Stimulated activated CD4-positive, alpha-beta T cell treated with anti-CD3 and anti-CD28 coated beads, TNF-alpha, amount 100 ng/mL, for 24 hours (primary cell): ENCODE results near the gene HOXB7.

ENCODE experiments used
- DNase-seq, 3 experiments: peaks; one replicate each; pipeline ENCODE4 v3.0.0-alpha.2; 2020; ENCODE audit warnings: low read depth in 3 of 3

The HOXB7 gene

DNA sequence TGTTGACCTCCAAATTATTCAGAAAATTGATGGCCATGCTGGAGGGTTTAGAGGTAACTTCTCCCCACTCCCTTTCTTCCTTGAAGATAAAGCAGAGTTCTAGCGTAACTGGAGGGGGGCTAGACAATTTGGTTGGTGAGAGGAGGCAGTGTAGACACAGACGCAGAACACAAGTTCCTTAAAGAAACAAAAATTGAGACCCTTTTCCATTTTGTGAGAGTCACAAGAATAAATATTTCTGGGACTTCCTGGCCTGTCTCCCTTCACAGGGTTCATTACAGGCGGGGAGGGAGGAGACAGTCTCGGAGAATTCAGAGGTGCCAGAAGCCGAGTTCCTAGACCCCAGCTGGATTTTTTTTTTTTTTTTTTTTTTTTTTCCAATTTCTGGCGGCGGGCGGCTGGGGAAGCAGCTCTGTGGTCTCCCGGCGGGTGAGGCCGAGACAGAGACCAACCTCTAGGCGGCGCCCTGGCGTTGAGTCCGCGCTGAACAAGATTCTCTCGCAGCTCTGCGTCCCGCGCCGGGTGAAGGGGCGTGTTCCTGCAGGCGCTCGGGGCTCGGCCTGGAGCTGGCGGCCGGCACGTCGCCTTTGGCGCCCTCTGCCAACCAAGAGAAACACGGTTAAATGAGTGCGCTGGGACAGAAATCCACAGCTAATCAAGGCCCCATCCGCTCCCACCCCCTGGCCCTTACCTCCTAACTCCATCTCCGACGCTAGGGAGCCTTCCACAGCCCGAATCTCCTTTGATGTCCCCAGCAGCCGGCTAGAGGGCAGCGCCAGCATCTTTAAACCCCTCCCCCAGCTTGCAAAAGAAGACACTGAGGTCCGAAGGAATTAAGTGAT, 25.6 kb upstream of the HOXB7 start:
- peak in 2 of 3 experiments; percentile 51 to 82 for DNase-seq

GRCh38 chr17:48634493-48635208, 23.8 kb upstream of the HOXB7 start:
- DNase-seq = no peak

DNA sequence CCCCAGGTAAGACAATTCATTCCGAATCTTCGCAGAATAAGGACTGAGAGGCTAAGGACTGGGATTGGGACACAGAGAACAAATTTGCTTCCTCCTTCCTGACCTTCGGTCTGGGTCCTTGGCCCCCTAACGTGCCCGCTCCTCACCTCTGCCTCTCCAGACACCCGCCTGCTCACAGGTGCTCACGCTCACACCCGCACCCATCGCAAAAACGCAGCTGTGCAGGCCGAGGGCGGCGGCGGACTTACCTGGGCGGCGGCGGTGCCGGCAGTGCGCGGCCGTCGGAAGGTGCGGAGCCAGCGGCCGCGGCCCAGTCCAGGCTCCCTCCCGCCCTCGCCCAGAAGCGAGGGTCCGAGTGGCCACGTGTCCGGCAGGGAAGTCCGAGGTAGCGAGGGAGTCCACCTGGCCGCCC, 22.5 kb upstream of the HOXB7 start:
- no peak for DNase-seq

DNA sequence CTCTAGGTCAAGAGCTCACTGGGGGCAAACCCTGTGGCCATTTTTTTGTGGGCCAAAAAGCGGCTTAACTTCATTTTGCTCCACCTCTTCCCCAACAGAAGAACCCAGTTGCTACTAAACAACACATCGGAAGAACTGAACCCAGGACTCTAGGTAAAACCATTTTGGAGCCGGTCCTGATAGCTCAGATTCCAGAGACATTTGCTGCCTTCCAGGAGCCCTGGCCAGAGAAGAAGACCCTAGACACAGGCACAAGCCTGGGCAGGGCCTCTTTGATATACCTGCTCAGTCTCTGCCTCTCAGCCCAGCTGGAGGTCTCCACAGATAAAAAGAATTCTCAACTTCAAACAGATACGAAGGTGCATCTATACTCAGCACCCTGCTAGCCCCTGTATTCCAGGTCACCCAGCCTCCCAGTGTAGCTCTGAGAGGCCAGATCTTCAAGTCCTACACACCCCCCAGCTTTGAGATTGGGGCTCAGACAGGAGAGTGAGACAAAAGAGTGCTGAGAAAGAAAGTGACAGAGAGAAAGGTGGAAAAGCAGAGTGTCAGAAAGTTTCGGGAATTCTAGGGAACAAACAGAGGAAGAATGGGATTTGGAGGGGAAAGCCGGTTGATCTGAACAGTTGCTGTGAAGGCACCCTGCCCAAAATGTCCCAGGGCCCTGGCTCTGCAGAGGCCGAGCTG, 21.9 kb upstream of the HOXB7 start:
- no peak for DNase-seq

- DNase-seq = no peak
These were observed 21.1 kb upstream of the HOXB7 start for GRCh38 chr17:48631693-48632578.

DNA sequence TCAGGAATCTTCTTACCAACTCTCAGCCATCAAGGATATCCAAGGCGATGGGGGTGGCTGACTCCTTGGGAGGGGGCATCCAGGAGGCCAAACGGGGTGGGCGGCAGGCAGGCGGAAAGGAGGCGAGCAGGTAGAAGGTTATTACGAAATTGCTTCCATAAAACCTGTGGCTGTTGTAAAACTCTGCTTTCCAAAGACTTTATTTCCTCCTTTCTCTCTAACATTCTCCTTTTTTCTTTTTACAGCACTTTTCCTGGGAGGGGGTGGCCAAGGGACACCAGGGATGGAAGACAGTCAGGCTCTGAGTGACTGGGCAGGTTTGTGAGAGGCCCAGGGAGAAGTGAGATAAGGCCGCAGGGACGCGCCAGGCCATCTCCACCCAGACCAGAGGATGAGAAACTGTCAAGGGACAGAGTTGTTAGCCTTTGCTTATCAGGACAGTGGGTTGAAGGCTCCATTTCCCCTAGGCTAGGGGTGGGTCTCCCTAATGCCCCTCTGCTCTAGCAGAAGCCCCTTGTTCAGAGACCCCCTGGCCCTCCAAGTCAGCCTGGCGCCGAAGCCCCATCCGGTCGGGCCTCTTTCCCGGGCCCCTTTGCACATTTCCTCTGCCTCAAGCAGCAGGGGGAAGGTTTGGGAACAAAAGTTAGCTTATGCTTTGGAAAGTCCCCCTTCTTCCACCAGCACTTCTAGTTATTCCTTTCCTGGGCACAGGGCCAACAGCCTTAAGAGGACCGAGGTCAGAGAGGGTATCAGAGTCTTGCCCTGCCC, 20.3 kb upstream of the HOXB7 start:
- no peak for DNase-seq

DNA sequence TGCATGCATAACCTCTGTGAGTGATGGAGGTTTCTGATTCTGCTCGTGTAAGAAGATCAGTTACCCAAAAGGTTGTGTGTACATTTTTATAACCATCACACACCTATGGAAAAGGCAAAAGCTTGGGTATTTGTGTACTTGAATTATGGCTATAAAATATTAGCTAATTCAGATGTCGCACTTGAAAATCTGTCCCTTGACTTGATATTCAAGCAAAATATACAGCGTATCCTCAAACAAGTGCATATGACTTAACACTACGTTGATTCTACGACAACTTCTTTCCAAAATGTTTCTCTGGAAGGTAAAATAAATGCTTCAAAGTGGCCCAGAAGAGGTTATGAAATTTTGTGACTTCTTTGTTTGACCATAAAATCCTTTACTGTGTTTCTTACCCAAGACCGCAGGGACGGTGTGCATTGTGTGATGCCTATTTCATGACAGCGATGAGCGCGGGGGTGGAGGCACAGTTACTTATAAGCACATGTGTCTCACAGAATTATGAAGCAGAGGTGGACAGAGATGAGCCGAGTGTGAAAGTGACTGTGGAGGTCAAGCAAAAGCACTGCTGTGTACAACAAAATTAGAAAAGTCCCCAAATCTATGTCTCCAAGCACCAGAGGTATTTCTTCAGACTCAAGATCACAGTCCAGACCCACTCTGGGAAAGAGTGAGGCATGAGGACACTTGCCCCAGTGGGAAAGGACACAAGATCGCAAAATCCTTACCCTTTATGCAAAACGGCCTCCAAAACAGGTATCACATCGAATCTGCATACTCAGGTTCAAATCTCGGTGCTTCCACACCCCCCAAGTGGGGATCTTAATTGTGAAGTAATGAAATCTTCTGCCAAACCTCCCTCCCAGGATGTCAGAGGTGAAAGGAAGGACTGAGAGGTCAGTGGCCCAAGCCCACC, 19.4 kb upstream of the HOXB7 start:
- no peak for DNase-seq

DNA sequence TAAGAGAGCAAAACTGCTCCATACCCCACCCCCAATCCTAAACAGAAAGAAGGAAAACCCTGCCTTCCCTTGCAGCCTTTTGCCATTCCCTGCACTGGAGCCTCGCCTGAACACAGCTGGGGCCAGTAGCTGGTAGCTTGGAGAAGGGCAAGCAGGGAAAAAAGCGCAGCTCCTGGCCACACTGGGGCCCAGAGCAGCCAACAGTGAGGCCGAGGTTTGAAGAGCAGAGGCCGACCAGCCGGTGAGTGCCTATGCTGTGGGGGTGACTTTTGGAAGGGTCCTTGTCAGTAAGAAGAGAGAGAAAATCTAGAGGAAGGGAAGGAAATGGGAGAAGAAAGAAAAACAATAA, 18.6 kb upstream of the HOXB7 start:
- DNase-seq = no peak

GRCh38 chr17:48628649-48629410, 18.0 kb upstream of the HOXB7 start:
- DNase-seq = no peak

DNA sequence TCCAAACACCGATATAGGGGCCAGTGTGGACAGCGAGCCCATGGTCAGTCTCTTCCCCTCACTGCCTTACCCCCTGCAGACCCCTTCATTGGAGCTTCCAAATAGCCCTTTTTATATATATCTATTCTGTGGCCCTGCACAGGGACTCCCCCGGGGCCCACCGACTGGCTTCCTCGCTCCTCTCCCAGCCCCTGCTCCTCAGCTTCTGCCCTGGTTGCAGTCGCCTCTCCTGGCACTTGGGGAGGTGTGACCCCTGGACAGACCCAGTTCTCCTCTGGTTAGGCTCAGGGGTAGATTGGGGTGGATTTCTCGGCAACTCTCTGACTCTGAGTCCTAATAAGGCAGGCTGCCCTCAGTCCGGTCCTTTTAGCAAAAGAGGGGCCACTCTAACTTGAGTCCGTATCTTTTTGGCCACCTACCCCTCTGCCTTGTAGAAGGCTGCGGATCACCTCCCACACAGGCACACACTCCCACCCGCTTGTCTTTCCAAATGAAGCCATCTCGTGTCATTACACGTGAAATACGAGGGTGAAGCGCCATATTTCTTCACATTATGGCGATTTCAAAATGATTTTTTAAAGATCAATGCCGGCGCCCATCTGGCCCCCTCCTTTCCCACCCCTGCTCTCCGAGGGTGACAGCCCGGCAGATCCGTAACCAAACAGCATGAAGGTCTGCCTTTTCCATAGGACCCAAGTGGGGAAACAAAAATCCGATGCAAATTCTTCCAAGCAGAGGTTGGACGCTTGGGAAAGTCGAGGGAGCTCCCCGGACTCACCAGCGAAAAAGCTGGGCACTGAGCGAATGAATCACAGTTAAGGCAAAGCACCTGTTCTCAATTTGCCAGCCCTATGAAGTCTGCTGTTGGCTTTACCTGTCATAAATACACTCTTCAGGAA, 17.1 kb upstream of the HOXB7 start:
- DNase-seq = no peak

GRCh38 chr17:48627118-48627597, 16.3 kb upstream of the HOXB7 start:
- DNase-seq = no peak

- peak in 2 of 3 experiments; percentile 21 to 40 for DNase-seq
These were observed 15.7 kb upstream of the HOXB7 start, which contains the start of gene HOXB9 for GRCh38 chr17:48626245-48627117. TSS of gene HOXB9 (minus strand) at chr17:48626358. CDS start at chr17:48626269, 89 bp downstream.

- peak in 1 of 3 experiments; percentile 44 for DNase-seq
These were observed 14.9 kb upstream of the HOXB7 start for GRCh38 chr17:48625495-48626244.

- no peak for DNase-seq
These were observed 14.0 kb upstream of the HOXB7 start for GRCh38 chr17:48624544-48625494.

- no peak for DNase-seq
These were observed 13.3 kb upstream of the HOXB7 start for GRCh38 chr17:48624118-48624517.
